Gastroesophageal sphincter (tissue), 4 donors: Measurements from ENCODE around the gene ZNF787. TPM values are rescaled to one million over a fixed set of nuclear protein-coding genes. Genes with fewer than 3 reads are reported as not detected.

Experiments
- ATAC-seq: fragments of 150-250 bp; one replicate; pipeline ENCODE4 v1.9.1; 2016; ENCODE audit warnings: mild to moderate bottlenecking, moderate library complexity
- H3K27ac ChIP-seq, 4 donors: fragments of 200-600 bp; sonication (generic) in 3 of 4; 1 replicate in 3 of 4; 2 replicates in 1 of 4; pipeline ENCODE4 v1.5.1; 2016 to 2019
- H3K27me3 ChIP-seq: fragments of 200-600 bp; sonication (generic); one replicate; pipeline ENCODE4 v1.5.1; 2019
- H3K36me3 ChIP-seq, 2 donors: fragments of 200-600 bp; sonication (generic); one replicate each; pipeline ENCODE4 v1.5.1; 2019; ENCODE audit warnings: control low read depth in 1 of 2
- H3K4me1 ChIP-seq, 3 donors: fragments of 200-600 bp; sonication (generic); 1 replicate in 2 of 3; 2 replicates in 1 of 3; pipeline ENCODE4 v1.5.1; 2016 to 2019; ENCODE audit warnings: control low read depth in 2 of 3
- H3K4me3 ChIP-seq, 2 donors: fragments of 200-600 bp; sonication (generic); one replicate each; pipeline ENCODE4 v1.5.1; 2019; ENCODE audit warnings: mild to moderate bottlenecking in 1 of 2, moderate library complexity in 1 of 2
- H3K9me3 ChIP-seq, 3 donors: fragments of 200-600 bp; sonication (generic); one replicate each; pipeline ENCODE4 v1.5.1; 2017 to 2019; ENCODE audit warnings: control low read depth in 2 of 3
- EP300 ChIP-seq: sonication (generic); formaldehyde crosslinking; IDR thresholded peaks from one replicate; pipeline ENCODE4 v1.6.1; 2017; ENCODE audit warnings: antibody characterized with exemption, mild to moderate bottlenecking
- POLR2A ChIP-seq, 2 donors: fragments of 450-650 bp; IDR thresholded peaks; one replicate each; pipeline ENCODE4 v1.6.1; 2017; ENCODE audit warnings: antibody characterized with exemption in 2 of 2, mild to moderate bottlenecking in 2 of 2, moderate library complexity in 1 of 2
- POLR2AphosphoS5 ChIP-seq: sonication (generic); formaldehyde crosslinking; IDR thresholded peaks from one replicate; pipeline ENCODE4 v1.6.1; 2017; ENCODE audit warnings: antibody characterized with exemption
- WGBS, 2 donors: methylation state at CpG; one replicate each; pipeline ENCODE4 v1.1.5; 2018; ENCODE audit warnings: low coverage in 1 of 2; 5-methylcytosine and 5-hydroxymethylcytosine counted together
- total RNA-seq, 4 donors: library from RNA; depleted of rRNA; stranded (reverse); fragments of >200 nt; gene quantifications; one replicate each; pipeline ENCODE4 v1.1.0, GENCODE V29; 2016
- TF ChIP-seq, protein P1 (sequence below), 4 experiments: fragments of 200-600 bp in 2 of 4; fragments of 450-650 bp in 2 of 4; sonication (generic) in 1 of 4; IDR thresholded peaks; one replicate each; pipeline ENCODE4 v1.5.1; 2017 to 2019; ENCODE audit warnings: antibody characterized with exemption in 4 of 4, mild to moderate bottlenecking in 2 of 4, moderate library complexity in 2 of 4

Gene ZNF787
- total RNA-seq, 4 donors from 2014 or later = 18.6 to 31.8 (median 19.7) TPM

GRCh38 chr19:56126983-56127780 lies 6.1 kb upstream of the ZNF787 start:
- Histone ChIP-seq H3K9me3 (no peaks in the 10 kb centered on the region), H3K36me3 (no peaks in the 10 kb centered on the region), H3K27me3 (no peaks in the 10 kb centered on the region), H3K4me1 (peaks cover 0 to 10% (median 0%) of the 10 kb centered on the region in 3 donors), H3K4me3 (no peak overlapping the region), H3K27ac (no peak overlapping the region)
- TF ChIP-seq EP300 (no peak), POLR2A (IDR thresholded peaks at IDR 0.05) (no peak), POLR2AphosphoS5 (no peak)
- TF ChIP-seq, protein P1, sequence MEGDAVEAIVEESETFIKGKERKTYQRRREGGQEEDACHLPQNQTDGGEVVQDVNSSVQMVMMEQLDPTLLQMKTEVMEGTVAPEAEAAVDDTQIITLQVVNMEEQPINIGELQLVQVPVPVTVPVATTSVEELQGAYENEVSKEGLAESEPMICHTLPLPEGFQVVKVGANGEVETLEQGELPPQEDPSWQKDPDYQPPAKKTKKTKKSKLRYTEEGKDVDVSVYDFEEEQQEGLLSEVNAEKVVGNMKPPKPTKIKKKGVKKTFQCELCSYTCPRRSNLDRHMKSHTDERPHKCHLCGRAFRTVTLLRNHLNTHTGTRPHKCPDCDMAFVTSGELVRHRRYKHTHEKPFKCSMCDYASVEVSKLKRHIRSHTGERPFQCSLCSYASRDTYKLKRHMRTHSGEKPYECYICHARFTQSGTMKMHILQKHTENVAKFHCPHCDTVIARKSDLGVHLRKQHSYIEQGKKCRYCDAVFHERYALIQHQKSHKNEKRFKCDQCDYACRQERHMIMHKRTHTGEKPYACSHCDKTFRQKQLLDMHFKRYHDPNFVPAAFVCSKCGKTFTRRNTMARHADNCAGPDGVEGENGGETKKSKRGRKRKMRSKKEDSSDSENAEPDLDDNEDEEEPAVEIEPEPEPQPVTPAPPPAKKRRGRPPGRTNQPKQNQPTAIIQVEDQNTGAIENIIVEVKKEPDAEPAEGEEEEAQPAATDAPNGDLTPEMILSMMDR (IDR thresholded peaks at IDR 0.05) = no peak
- 84 to 88% methylated on average over 8 of the region's 19 CpGs for WGBS, 2 donors
- no peak for ATAC-seq

DNA sequence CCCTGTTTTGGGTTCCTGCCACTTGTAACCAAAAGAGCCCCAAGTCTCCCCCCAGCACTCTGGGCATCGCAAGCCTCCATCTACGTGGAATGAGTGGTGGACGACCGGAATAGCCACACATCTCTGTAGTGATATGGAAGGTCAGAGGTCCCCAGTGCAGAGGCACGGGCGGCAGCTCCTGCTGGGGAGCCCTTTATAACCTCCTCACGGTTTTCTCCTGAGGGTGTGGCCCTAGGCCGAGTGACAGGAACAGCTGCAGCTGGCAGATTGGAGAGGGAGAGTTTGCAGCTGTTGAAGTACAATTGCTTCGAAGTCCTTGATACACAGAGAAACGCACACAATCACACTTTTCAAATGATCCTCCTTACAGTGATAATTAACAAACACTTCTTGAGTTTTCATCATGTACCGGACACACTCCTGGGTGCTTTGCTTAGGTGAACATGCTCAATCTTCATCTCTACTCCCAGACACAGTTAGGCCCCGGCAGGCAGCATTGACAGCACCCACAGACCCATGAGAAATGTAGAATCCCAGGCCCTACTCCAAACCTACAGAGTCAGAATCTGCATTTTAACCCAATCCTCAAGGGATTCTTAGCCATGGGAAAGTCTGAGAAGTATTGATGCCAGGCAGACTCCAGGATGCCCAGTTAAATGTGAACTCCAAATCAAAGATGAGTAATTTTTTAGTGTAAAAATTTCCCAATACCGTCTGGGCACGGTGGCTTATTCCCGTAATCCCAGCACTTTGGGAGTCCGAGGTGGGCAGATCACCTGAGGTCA lies 4.9 kb upstream of the ZNF787 start:
- H3K27me3 ChIP-seq = no peaks in the 10 kb centered on the region
- WGBS, 2 donors = 70 to 78% methylated on average over 6 to 8 of the region's 16 CpGs
- ATAC-seq = no peak
- no peaks in the 10 kb centered on the region for H3K36me3 ChIP-seq
- no peak overlapping the region for H3K27ac ChIP-seq
- TF ChIP-seq POLR2A (IDR thresholded peaks at IDR 0.05) (no peak), EP300 (no peak), POLR2AphosphoS5 (no peak)
- TF ChIP-seq, protein P1 (IDR thresholded peaks at IDR 0.05) = no peak
- no peaks in the 10 kb centered on the region for H3K9me3 ChIP-seq
- H3K4me1 ChIP-seq = peaks cover 0 to 8% (median 0%) of the 10 kb centered on the region in 3 donors
- H3K4me3 ChIP-seq = no peak overlapping the region

GRCh38 chr19:56124578-56124977 lies 3.5 kb upstream of the ZNF787 start:
- Histone ChIP-seq H3K36me3 (no peaks in the 10 kb centered on the region), H3K4me1 (peaks cover 0 to 17% (median 6%) of the 10 kb centered on the region in 3 donors), H3K9me3 (no peaks in the 10 kb centered on the region), H3K4me3 (no peak overlapping the region), H3K27ac (no peak overlapping the region), H3K27me3 (no peaks in the 10 kb centered on the region)
- no peak for TF ChIP-seq EP300
- TF ChIP-seq, protein P1 (IDR thresholded peaks at IDR 0.05) = no peak
- TF ChIP-seq POLR2A (IDR thresholded peaks at IDR 0.05) = no peak
- TF ChIP-seq POLR2AphosphoS5 = no peak
- ATAC-seq = no peak
- 80 to 95% methylated on average over 4 of the region's 4 CpGs for WGBS, 2 donors

DNA sequence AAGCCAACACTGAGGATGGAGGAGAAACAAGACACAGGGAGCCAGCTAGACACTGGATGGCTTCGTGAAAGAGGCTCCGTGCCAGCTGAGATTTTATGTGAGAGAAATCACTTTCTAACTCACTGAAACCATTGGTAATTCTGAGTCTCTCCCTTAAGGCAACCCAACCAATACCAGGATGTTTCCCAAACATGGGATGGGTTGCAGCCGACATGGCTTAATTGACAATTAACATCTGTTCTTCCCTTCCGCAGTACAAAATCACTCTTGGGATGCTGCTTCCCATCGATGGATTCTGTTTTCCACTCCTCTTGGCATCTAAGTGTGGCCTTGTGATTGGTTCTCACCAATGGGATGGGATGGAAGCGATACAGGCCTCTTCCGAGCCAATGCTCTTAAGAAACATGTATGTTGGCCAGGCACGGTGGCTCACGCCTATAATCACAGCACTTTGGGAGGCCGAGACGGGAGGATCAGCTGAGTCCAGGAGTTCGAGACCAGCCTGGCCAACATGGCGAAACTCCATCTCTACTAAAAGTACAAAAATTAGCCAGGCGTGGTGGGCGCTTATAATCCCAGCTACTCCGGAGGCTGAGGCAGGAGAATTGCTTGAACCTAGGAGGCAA lies 2.3 kb upstream of the ZNF787 start:
- Histone ChIP-seq H3K9me3 (no peaks in the 10 kb centered on the region), H3K27ac (peak overlapping the region in 2 of 4 donors; percentile 11 to 62), H3K4me1 (peaks cover 0 to 29% (median 18%) of the 10 kb centered on the region in 3 donors), H3K27me3 (no peaks in the 10 kb centered on the region), H3K4me3 (no peak overlapping the region), H3K36me3 (no peaks in the 10 kb centered on the region)
- ATAC-seq = no peak
- WGBS, 2 donors = 50 to 78% methylated on average over 4 to 9 of the region's 16 CpGs
- TF ChIP-seq EP300 (no peak), POLR2AphosphoS5 (no peak)
